ENCODE measurements around the gene SLC1A2. TPM values are rescaled to one million over a fixed set of nuclear protein-coding genes. Genes with fewer than 3 reads are reported as not detected.

Gene SLC1A2
- total and polyA plus RNA-seq, 2 donors (not counting 3 experiments of a cell fraction or from before 2014, with no cell fraction given): not detected

GRCh38 chr11:35303596-35304385 lies 115.6 kb downstream of the SLC1A2 start:
- no peaks in the 10 kb centered on the region for H3K27me3 ChIP-seq (ENCODE audit: control insufficient read depth in 2 of 2, insufficient read depth in 2 of 2, low read length in 2 of 2)
- H4K20me1 ChIP-seq (replicated peaks; ENCODE audit: control insufficient read depth, extremely low read depth, insufficient read depth, low read length): no peaks in the 10 kb centered on the region
- no peak overlapping the region for H3K4me2 ChIP-seq (ENCODE audit: insufficient read depth, low read length)
- no peak overlapping the region for H3K4me3 ChIP-seq (replicated peaks in 1 of 3; ENCODE audit: insufficient read depth in 1 of 3, low read depth in 1 of 3, low read length in 3 of 3)
- no peaks in the 10 kb centered on the region for H3K36me3 ChIP-seq (ENCODE audit: control insufficient read depth in 2 of 2, extremely low read depth in 1 of 2, insufficient read depth in 2 of 2, low read length in 2 of 2)
- no peaks in the 10 kb centered on the region for H3K9me3 ChIP-seq (replicated peaks; ENCODE audit: control insufficient read depth, insufficient read depth, low read length)
- FAIRE-seq: no peak
- H3K9me1 ChIP-seq (replicated peaks; ENCODE audit: control insufficient read depth, extremely low read depth, insufficient read depth, low read length): no peaks in the 10 kb centered on the region
- CTCF ChIA-PET: interaction anchor here (1.1 to 3.2 kb wide), 5 partner anchors 9 to 378 kb away, joined by 3 to 30 read pairs (median 3); no protein-coding TSS in a partner anchor
- dilution Hi-C loops (cut with MboI; ENCODE audit: extremely low pct_ligation_motif_present, low sequenced_read_pairs) (no loop called here), intact Hi-C loops (cut with micrococcal nuclease) (no loop called here)
- no peak for TF ChIP-seq FOS (IDR thresholded peaks at IDR 0.05; ENCODE audit: borderline replicate concordance, insufficient read depth, low read length)
- TF ChIP-seq, protein P1, sequence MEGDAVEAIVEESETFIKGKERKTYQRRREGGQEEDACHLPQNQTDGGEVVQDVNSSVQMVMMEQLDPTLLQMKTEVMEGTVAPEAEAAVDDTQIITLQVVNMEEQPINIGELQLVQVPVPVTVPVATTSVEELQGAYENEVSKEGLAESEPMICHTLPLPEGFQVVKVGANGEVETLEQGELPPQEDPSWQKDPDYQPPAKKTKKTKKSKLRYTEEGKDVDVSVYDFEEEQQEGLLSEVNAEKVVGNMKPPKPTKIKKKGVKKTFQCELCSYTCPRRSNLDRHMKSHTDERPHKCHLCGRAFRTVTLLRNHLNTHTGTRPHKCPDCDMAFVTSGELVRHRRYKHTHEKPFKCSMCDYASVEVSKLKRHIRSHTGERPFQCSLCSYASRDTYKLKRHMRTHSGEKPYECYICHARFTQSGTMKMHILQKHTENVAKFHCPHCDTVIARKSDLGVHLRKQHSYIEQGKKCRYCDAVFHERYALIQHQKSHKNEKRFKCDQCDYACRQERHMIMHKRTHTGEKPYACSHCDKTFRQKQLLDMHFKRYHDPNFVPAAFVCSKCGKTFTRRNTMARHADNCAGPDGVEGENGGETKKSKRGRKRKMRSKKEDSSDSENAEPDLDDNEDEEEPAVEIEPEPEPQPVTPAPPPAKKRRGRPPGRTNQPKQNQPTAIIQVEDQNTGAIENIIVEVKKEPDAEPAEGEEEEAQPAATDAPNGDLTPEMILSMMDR (IDR thresholded peaks at IDR 0.05; ENCODE audit: extremely low read depth in 1 of 2, insufficient read depth in 1 of 2, low read depth in 1 of 2, low read length in 2 of 2): no peak
- TF ChIP-seq, protein P2, sequence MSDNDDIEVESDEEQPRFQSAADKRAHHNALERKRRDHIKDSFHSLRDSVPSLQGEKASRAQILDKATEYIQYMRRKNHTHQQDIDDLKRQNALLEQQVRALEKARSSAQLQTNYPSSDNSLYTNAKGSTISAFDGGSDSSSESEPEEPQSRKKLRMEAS (IDR thresholded peaks at IDR 0.05; ENCODE audit: insufficient read depth, insufficient read length): no peak
- TF ChIP-seq MYC (IDR thresholded peaks at IDR 0.05; ENCODE audit: low read depth, low read length): no peak
- TF ChIP-seq JUN (IDR thresholded peaks at IDR 0.05; ENCODE audit: borderline replicate concordance, insufficient read depth, insufficient read length, low read depth): no peak
- no peak for TF ChIP-seq POLR2AphosphoS5 (IDR thresholded peaks at IDR 0.05; ENCODE audit: insufficient read depth, low read depth, low read length)
- TF ChIP-seq POLR2A (IDR thresholded peaks at IDR 0.05; ENCODE audit: low read depth, low read length): no peak
- no peak for TF ChIP-seq GATA2 (IDR thresholded peaks at IDR 0.05; ENCODE audit: insufficient read depth, insufficient read length, low read depth, low read length)
- no peak for TF ChIP-seq EZH2 (IDR thresholded peaks at IDR 0.05; ENCODE audit: borderline replicate concordance, low read depth, low read length, severe bottlenecking)
- H3K27ac ChIP-seq (ENCODE audit: insufficient read depth, low read depth, low read length): no peak overlapping the region
- H2AFZ ChIP-seq (ENCODE audit: low read depth, low read length): no peak overlapping the region
- no TSS peak for BruUV-seq (replicated peaks)
- no peaks in the 10 kb centered on the region for H3K4me1 ChIP-seq (ENCODE audit: control insufficient read depth, extremely low read depth, insufficient read depth, low read length)
- no peaks in the 10 kb centered on the region for H3K79me2 ChIP-seq (ENCODE audit: control insufficient read depth, insufficient read depth, low read length)
- no peak for DNase-seq (ENCODE audit: low read depth, low spot score)
- no peak overlapping the region for H3K9ac ChIP-seq (replicated peaks; ENCODE audit: extremely low read depth, insufficient read depth, low read length)
- POLR2A ChIA-PET: no interaction called here

All from endothelial cell of umbilical vein (primary cell).